Right atrium auricular region (tissue), 2 donors: Measurements from ENCODE around the gene ZBTB7C. TPM values are rescaled to one million over a fixed set of nuclear protein-coding genes. Genes with fewer than 3 reads are reported as not detected.

ENCODE experiments used
- DNase-seq: peaks from one replicate; pipeline ENCODE4 v3.0.0-alpha.2; 2019; ENCODE audit warnings: low spot score
- H3K27ac ChIP-seq, 2 donors: fragments of 200-600 bp; sonication (generic); 1 replicate in 1 of 2; 2 replicates in 1 of 2; pipeline ENCODE4 v1.5.1; 2016 to 2019
- H3K27me3 ChIP-seq, 2 donors: fragments of 200-600 bp; sonication (generic); one replicate each; pipeline versions ENCODE4 v1.5.1 to v1.6.0; 2017 to 2019
- H3K36me3 ChIP-seq: fragments of 200-600 bp; sonication (generic); one replicate; pipeline ENCODE4 v1.5.1; 2016
- H3K4me1 ChIP-seq, 2 donors: fragments of 200-600 bp; sonication (generic); one replicate each; pipeline versions ENCODE4 v1.5.1 to v1.6.0; 2017 to 2019
- H3K4me3 ChIP-seq, 2 donors: fragments of 200-600 bp; sonication (generic); 1 replicate in 1 of 2; 2 replicates in 1 of 2; pipeline ENCODE4 v1.5.1; 2017 to 2019; ENCODE audit warnings: mild to moderate bottlenecking in 1 of 2, moderate library complexity in 1 of 2
- H3K9me3 ChIP-seq, 2 donors: fragments of 200-600 bp; sonication (generic); one replicate each; pipeline ENCODE4 v1.5.1; 2019
- CTCF ChIP-seq, 2 donors: fragments of 200-600 bp; sonication (generic); IDR thresholded peaks; one replicate each; pipeline ENCODE4 v1.5.1; 2019; ENCODE audit warnings: antibody characterized with exemption in 2 of 2
- total RNA-seq, 2 donors: library from RNA; depleted of rRNA; stranded (reverse); fragments of >200 nt; gene quantifications; one replicate each; pipeline ENCODE4 v1.1.0, GENCODE V29; 2016

ZBTB7C gene
- total RNA-seq, 2 donors from 2014 or later, result 1.8 to 7.7 TPM

DNA sequence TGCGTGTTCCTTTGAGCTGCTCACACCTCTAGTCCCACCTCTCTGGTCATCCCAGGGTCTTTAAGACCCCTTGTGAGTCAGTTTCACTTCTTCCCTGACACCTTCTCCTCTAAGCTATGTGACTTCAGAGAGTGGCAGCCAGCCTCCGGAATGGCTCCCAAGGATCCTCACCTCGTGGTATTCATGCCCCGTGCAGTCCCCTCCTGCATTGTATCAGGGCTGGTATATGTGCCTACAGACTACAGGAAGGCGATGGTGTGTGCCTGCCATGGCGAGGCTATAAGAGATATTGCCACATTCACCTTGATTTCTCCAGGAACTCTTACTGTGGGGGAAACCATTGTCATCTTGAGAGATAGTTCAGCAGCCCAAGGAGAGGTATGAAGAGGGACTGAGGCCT lies 350.7 kb downstream of the ZBTB7C start:
- no peak overlapping the region for H3K4me3 ChIP-seq
- no peak for DNase-seq
- no peak for TF ChIP-seq CTCF (IDR thresholded peaks at IDR 0.05)

DNA sequence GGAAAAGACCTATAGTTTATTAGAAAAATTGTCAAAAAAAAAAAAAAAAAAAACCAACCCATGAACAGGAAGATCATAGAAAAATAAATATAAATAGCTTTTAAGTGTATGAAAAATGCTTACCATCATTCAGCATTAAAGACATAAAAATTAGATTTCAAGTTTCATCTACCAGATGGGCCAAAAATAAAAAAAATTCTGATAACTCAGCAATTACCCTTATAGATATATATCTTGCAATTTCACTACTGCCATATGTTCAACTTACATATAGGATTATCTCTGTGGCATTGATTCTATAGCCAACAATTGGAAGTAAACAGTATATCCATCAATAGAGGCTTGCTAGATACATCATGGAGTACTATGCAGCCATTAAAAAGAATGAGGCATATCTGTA lies 352.2 kb downstream of the ZBTB7C start:
- H3K36me3 ChIP-seq, result no peaks in the 10 kb centered on the region
- no peaks in the 10 kb centered on the region for H3K4me1 ChIP-seq
- H3K27ac ChIP-seq, result no peak overlapping the region
- no peak overlapping the region for H3K4me3 ChIP-seq
- TF ChIP-seq CTCF (IDR thresholded peaks at IDR 0.05), result no peak
- no peak for DNase-seq
- H3K9me3 ChIP-seq, result no peaks in the 10 kb centered on the region
- H3K27me3 ChIP-seq, result no peaks in the 10 kb centered on the region

More for the DNA sequence above, 350.7 kb downstream of the ZBTB7C start:
- Histone ChIP-seq H3K9me3 (no peaks in the 10 kb centered on the region), H3K4me1 (no peaks in the 10 kb centered on the region), H3K36me3 (no peaks in the 10 kb centered on the region), H3K27me3 (no peaks in the 10 kb centered on the region), H3K27ac (no peak overlapping the region)

DNA sequence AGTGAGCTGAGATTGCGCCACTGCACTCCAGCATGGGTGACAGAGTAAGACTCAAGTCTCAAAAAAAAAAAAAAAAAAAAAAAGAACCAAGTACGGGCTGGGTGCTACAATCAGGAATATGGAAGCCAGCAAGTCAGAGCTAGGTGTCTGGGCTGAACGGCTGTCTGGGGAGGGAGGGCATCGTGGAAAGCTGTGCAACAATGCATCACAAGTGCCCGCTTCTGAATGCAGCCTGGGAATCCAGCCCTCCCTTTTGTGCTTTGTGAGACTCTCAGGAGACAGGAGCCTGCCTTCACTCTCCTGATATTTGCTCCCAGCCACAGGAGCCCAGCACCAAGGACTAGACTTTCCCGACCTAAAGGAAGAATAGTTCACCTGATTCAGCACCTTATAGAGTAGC lies 353.8 kb downstream of the ZBTB7C start:
- H3K36me3 ChIP-seq, result no peaks in the 10 kb centered on the region
- no peak overlapping the region for H3K4me3 ChIP-seq
- no peak for TF ChIP-seq CTCF (IDR thresholded peaks at IDR 0.05)
- DNase-seq, result no peak
- no peaks in the 10 kb centered on the region for H3K9me3 ChIP-seq
- no peaks in the 10 kb centered on the region for H3K27me3 ChIP-seq
- H3K4me1 ChIP-seq, result no peaks in the 10 kb centered on the region
- H3K27ac ChIP-seq, result no peak overlapping the region

DNA sequence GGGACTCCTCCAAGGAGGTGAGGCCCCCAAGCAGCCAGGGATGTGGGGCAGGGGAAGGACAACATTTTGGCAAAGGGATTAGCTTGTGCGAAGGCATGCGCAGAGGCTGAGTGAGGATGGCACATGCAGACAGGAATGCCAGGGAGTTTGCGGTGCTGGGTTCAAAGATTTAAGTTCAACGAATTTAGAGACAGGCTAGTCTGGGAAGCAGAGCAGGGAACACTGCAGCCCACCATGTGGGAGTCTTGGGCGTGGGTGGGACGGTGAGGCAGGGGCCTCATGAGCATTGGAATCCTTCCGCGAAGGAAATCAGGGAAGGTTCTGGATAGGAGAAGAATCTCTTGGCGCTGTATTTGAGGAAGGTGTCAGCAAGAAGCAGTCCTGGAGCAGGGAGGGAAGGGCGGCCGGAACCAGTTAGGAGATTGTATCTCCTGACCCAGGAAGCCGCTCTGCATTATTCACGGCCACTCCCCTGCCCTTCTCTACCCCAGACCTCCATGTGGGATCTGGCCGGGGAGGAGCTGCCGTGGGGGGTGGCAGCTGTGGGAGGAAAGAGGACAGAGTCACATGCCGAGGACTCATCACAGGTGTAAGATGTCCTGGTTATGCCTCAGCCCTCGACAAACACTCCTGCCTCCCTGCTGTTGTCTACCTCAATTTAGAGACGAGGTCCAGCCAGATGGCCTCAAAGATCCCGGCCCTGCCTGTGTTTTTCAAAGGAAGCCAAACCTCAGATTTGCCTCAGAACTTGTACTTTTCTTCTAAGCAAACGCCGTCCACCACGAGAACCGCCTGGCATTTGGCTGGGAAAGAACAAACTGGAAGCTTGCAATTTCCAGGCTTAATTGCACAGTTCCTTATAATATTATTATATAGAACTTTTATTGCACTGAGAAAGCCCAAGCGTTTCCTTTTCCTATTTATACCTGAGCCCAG lies 355.0 kb downstream of the ZBTB7C start:
- no peaks in the 10 kb centered on the region for H3K9me3 ChIP-seq
- no peak overlapping the region for H3K4me3 ChIP-seq
- no peak for TF ChIP-seq CTCF (IDR thresholded peaks at IDR 0.05)
- H3K4me1 ChIP-seq, result no peaks in the 10 kb centered on the region
- no peak overlapping the region for H3K27ac ChIP-seq
- no peaks in the 10 kb centered on the region for H3K27me3 ChIP-seq
- DNase-seq, result no peak
- H3K36me3 ChIP-seq, result no peaks in the 10 kb centered on the region

GRCh38 chr18:48052842-48053241 lies 356.3 kb downstream of the ZBTB7C start:
- DNase-seq, result no peak
- Histone ChIP-seq H3K27ac (no peak overlapping the region), H3K36me3 (no peaks in the 10 kb centered on the region), H3K4me1 (no peaks in the 10 kb centered on the region), H3K27me3 (no peaks in the 10 kb centered on the region), H3K9me3 (no peaks in the 10 kb centered on the region), H3K4me3 (no peak overlapping the region)
- no peak for TF ChIP-seq CTCF (IDR thresholded peaks at IDR 0.05)
